HFFc6 (cell line): ENCODE data around the gene SMARCB1. TPM values are rescaled to one million over a fixed set of nuclear protein-coding genes. Genes with fewer than 3 reads are reported as not detected.
A peak's percentile ranks its signal among the peaks of the same experiment; 100 is the strongest.

Experiments
- DNase-seq: peaks from one replicate; pipeline ENCODE4 v3.0.0-alpha.2; 2018
- H3K27ac Mint-ChIP-seq: 2 replicates; pipeline ENCODE4 v1.8.0; 2020; ENCODE audit warnings: mild to moderate bottlenecking, mixed read lengths
- H3K27me3 Mint-ChIP-seq: 2 replicates; pipeline ENCODE4 v1.8.0; 2021; ENCODE audit warnings: mild to moderate bottlenecking, moderate library complexity, mixed read lengths; ENCODE audit not compliant: insufficient read depth
- H3K36me3 Mint-ChIP-seq: 2 replicates; pipeline ENCODE4 v1.8.0; 2021; ENCODE audit warnings: low read depth, mixed read lengths
- H3K4me1 Mint-ChIP-seq: 2 replicates; pipeline ENCODE4 v1.8.0; 2020; ENCODE audit warnings: low read depth, mixed read lengths
- H3K4me3 Mint-ChIP-seq: 2 replicates; pipeline ENCODE4 v1.8.0; 2020; ENCODE audit warnings: mild to moderate bottlenecking, moderate library complexity, mixed read lengths
- H3K9me3 Mint-ChIP-seq: 2 replicates; pipeline ENCODE4 v1.8.0; 2020; ENCODE audit warnings: mild to moderate bottlenecking, mixed read lengths
- CTCF ChIP-seq: fragments of 200-600 bp; sonication (generic); IDR thresholded peaks from 2 replicates; pipeline ENCODE4 v1.5.0; 2021; ENCODE audit warnings: antibody characterized with exemption, mild to moderate bottlenecking
- total RNA-seq, 6 experiments: library from RNA; stranded (reverse); fragmentation: NEBNext Ultra II Directional; extraction: Animal tissue kit (Norgen Biotek cat#: 25700); gene quantifications; 2 replicates in 1 of 6; 3 replicates in 5 of 6; pipeline ENCODE4 v1.2.3, GENCODE V29; 2021

The SMARCB1 gene
- total RNA-seq, 6 experiments from 2014 or later, result 91.5 to 101 (median 97.3) TPM

- Mint-ChIP-seq H3K27ac (peak overlapping the region; percentile 90), H3K4me1 (peaks cover 33% of the 10 kb centered on the region), H3K27me3 (peaks cover 2% of the 10 kb centered on the region; the same call in 1 of the 2 replicates), H3K4me3 (peak overlapping the region; percentile 49), H3K9me3 (no peaks in the 10 kb centered on the region), H3K36me3 (no peaks in the 10 kb centered on the region)
- no peak for TF ChIP-seq CTCF
- peak; percentile 79 for DNase-seq
Observed at GRCh38 chr22:23781511-23782183, 5.1 kb upstream of the SMARCB1 start.

- Mint-ChIP-seq H3K4me1 (peaks cover 34% of the 10 kb centered on the region), H3K27ac (no peak overlapping the region; the same call in 1 of the 2 replicates)
Observed at GRCh38 chr22:23782252-23782651, 4.5 kb upstream of the SMARCB1 start.

GRCh38 chr22:23782703-23783102 is 4.1 kb upstream of the SMARCB1 start:
- Mint-ChIP-seq H3K9me3 (no peaks in the 10 kb centered on the region), H3K4me3 (no peak overlapping the region), H3K36me3 (no peaks in the 10 kb centered on the region), H3K4me1 (peaks cover 36% of the 10 kb centered on the region), H3K27me3 (peaks cover 2% of the 10 kb centered on the region; the same call in 1 of the 2 replicates), H3K27ac (no peak overlapping the region; the same call in 1 of the 2 replicates)
- DNase-seq, result no peak
- TF ChIP-seq CTCF, result no peak

More at GRCh38 chr22:23782252-23782651, 4.5 kb upstream of the SMARCB1 start:
- TF ChIP-seq CTCF, result no peak
- no peaks in the 10 kb centered on the region for H3K36me3 Mint-ChIP-seq
- no peaks in the 10 kb centered on the region for H3K9me3 Mint-ChIP-seq
- H3K27me3 Mint-ChIP-seq, result peaks cover 2% of the 10 kb centered on the region; the same call in 1 of the 2 replicates
- 0 out of 2 replicates have a peak overlapping the region, but pooled peaks have one; percentile 49 for H3K4me3 Mint-ChIP-seq
- no peak for DNase-seq

- peaks cover under 1% of the 10 kb centered on the region; the same call in 1 of the 2 replicates for H3K27me3 Mint-ChIP-seq
- no peak for DNase-seq
- H3K27ac Mint-ChIP-seq, result 0 out of 2 replicates have a peak overlapping the region, but pooled peaks have one; percentile 84
- no peak overlapping the region for H3K4me3 Mint-ChIP-seq
- H3K36me3 Mint-ChIP-seq, result no peaks in the 10 kb centered on the region
- peaks cover 44% of the 10 kb centered on the region for H3K4me1 Mint-ChIP-seq
- no peaks in the 10 kb centered on the region for H3K9me3 Mint-ChIP-seq
- TF ChIP-seq CTCF, result no peak
Observed at GRCh38 chr22:23783265-23784150, 3.3 kb upstream of the SMARCB1 start.

- Mint-ChIP-seq H3K4me1 (peaks cover 48% of the 10 kb centered on the region), H3K27me3 (no peaks in the 10 kb centered on the region; the same call in 1 of the 2 replicates), H3K4me3 (peak overlapping the region; percentile 57), H3K9me3 (no peaks in the 10 kb centered on the region), H3K27ac (peak overlapping the region; percentile 84), H3K36me3 (no peaks in the 10 kb centered on the region)
- DNase-seq, result peak; percentile 40
- TF ChIP-seq CTCF, result no peak
Observed at GRCh38 chr22:23784215-23784732, 2.5 kb upstream of the SMARCB1 start.
